ENCODE results near the gene KHK. TPM values are rescaled to one million over a fixed set of nuclear protein-coding genes. Genes with fewer than 3 reads are reported as not detected.
A peak's percentile ranks its signal among the peaks of the same experiment; 100 is the strongest.

KHK gene
- total RNA-seq, 4 donors from 2014 or later, result 2.8 to 6.3 (median 3.8) TPM

- Histone ChIP-seq H3K36me3 (peaks cover 33% of the 10 kb centered on the region), H3K4me1 (peaks cover 22% of the 10 kb centered on the region), H3K4me3 (no peak overlapping the region), H3K9me3 (no peaks in the 10 kb centered on the region), H3K27ac (no peak overlapping the region), H3K27me3 (no peaks in the 10 kb centered on the region)
- TF ChIP-seq CTCF (IDR thresholded peaks at IDR 0.05) (no peak), POLR2AphosphoS5 (IDR thresholded peaks at IDR 0.05) (no peak), EP300 (IDR thresholded peaks at IDR 0.05) (no peak), POLR2A (IDR thresholded peaks at IDR 0.05) (no peak)
- DNase-seq (ENCODE audit: low spot score in 2 of 2), result peak in 1 of 2 donors; percentile 51
- 93% methylated on average over 8 of the region's 10 CpGs for WGBS
These were observed 43.8 kb downstream of the KHK start for GRCh38 chr2:27130396-27130795.

- Histone ChIP-seq H3K36me3 (peaks cover 33% of the 10 kb centered on the region), H3K27ac (no peak overlapping the region)
- 89% methylated on average over 2 of the region's 11 CpGs for WGBS
These were observed 44.9 kb downstream of the KHK start for GRCh38 chr2:27131429-27131828.

GRCh38 chr2:27133195-27133875 lies 46.8 kb downstream of the KHK start:
- TF ChIP-seq POLR2A (IDR thresholded peaks at IDR 0.05), result no peak
- no peak for TF ChIP-seq POLR2AphosphoS5 (IDR thresholded peaks at IDR 0.05)
- no peak for TF ChIP-seq CTCF (IDR thresholded peaks at IDR 0.05)
- no peak for TF ChIP-seq EP300 (IDR thresholded peaks at IDR 0.05)
- Histone ChIP-seq H3K27me3 (no peaks in the 10 kb centered on the region), H3K9me3 (no peaks in the 10 kb centered on the region), H3K4me1 (peaks cover 22% of the 10 kb centered on the region), H3K27ac (no peak overlapping the region), H3K36me3 (peaks cover 33% of the 10 kb centered on the region), H3K4me3 (peak overlapping the region; percentile 88)
- WGBS, result 34% methylated on average over 13 of the region's 14 CpGs
- no peak for DNase-seq (ENCODE audit: low spot score in 2 of 2)

More at GRCh38 chr2:27131429-27131828, 44.9 kb downstream of the KHK start:
- H3K27me3 ChIP-seq, result no peaks in the 10 kb centered on the region
- DNase-seq (ENCODE audit: low spot score in 2 of 2), result no peak
- no peak for TF ChIP-seq POLR2A (IDR thresholded peaks at IDR 0.05)
- H3K9me3 ChIP-seq, result no peaks in the 10 kb centered on the region
- H3K4me3 ChIP-seq, result no peak overlapping the region
- peaks cover 22% of the 10 kb centered on the region for H3K4me1 ChIP-seq

- peaks cover 33% of the 10 kb centered on the region for H3K36me3 ChIP-seq
- H3K4me1 ChIP-seq, result peaks cover 22% of the 10 kb centered on the region
- DNase-seq (ENCODE audit: low spot score in 2 of 2), result peak; percentile 97 to 98
- no peaks in the 10 kb centered on the region for H3K9me3 ChIP-seq
- peak within 1 kb of the TSS; percentile 88 for H3K4me3 ChIP-seq
- TF ChIP-seq CTCF (IDR thresholded peaks at IDR 0.05), result no peak
- peak; percentile 10 to 47 (median 10) for TF ChIP-seq POLR2AphosphoS5 (IDR thresholded peaks at IDR 0.05)
- TF ChIP-seq POLR2A (IDR thresholded peaks at IDR 0.05), result peak in 1 of 2 donors; percentile 55
- WGBS, result under 1% methylated on average over 24 of the region's 86 CpGs
- no peaks in the 10 kb centered on the region for H3K27me3 ChIP-seq
- H3K27ac ChIP-seq, result peak within 1 kb of the TSS; percentile 90
These were observed 47.6 kb downstream of the KHK start, which contains the start of gene PREB for GRCh38 chr2:27133905-27134780. Gene PREB, minus strand, starts transcription at chr2:27134636. Its CDS starts 215 bp downstream, at chr2:27134421.

- 89% methylated on average over 9 of the region's 33 CpGs for WGBS
- DNase-seq (ENCODE audit: low spot score in 2 of 2), result no peak
- H3K27ac ChIP-seq, result no peak overlapping the region
These were observed 48.4 kb downstream of the KHK start for GRCh38 chr2:27134781-27135477.

More at GRCh38 chr2:27134781-27135477, 48.4 kb downstream of the KHK start:
- H3K27me3 ChIP-seq, result no peaks in the 10 kb centered on the region
- H3K36me3 ChIP-seq, result peaks cover 27% of the 10 kb centered on the region
- H3K9me3 ChIP-seq, result no peaks in the 10 kb centered on the region
- H3K4me3 ChIP-seq, result peak overlapping the region; percentile 88
- TF ChIP-seq POLR2AphosphoS5 (IDR thresholded peaks at IDR 0.05) (no peak), EP300 (IDR thresholded peaks at IDR 0.05) (no peak), CTCF (IDR thresholded peaks at IDR 0.05) (no peak), POLR2A (IDR thresholded peaks at IDR 0.05) (no peak)
- peaks cover 22% of the 10 kb centered on the region for H3K4me1 ChIP-seq

Measured in suprapubic skin (tissue), 4 donors.